HepG2 (cell line): ENCODE measurements around the gene MRPL20. TPM values are rescaled to one million over a fixed set of nuclear protein-coding genes. Genes with fewer than 3 reads are reported as not detected.

Experiments used
- AGO1 ChIP-seq: fragments of 200-400 bp; formaldehyde crosslinking; IDR thresholded peaks from 2 replicates; pipeline ENCODE4 v1.6.1; 2017; ENCODE audit warnings: mild to moderate bottlenecking, low read depth, low read length, moderate library complexity; ENCODE audit not compliant: poor library complexity, severe bottlenecking
- DBP ChIP-seq: sonication (generic); formaldehyde crosslinking; IDR thresholded peaks from 2 replicates; pipeline ENCODE4 v1.4.0; 2020; ENCODE audit warnings: missing genetic modification reagents; ENCODE audit errors: not compliant biosample characterization
- NCOA2 ChIP-seq: sonication (generic); formaldehyde crosslinking; IDR thresholded peaks from 2 replicates; pipeline ENCODE4 v1.8.0; 2022; ENCODE audit warnings: inconsistent platforms
- PAWR ChIP-seq: sonication (generic); formaldehyde crosslinking; IDR thresholded peaks from 2 replicates; pipeline ENCODE4 v1.4.0; 2020; ENCODE audit warnings: missing genetic modification reagents, mild to moderate bottlenecking, borderline replicate concordance
- PHF8 ChIP-seq: sonication (generic); formaldehyde crosslinking; IDR thresholded peaks from 2 replicates; pipeline ENCODE4 v1.5.0; 2020; ENCODE audit warnings: missing genetic modification reagents
- RBFOX2 ChIP-seq: fragments of 200-400 bp; formaldehyde crosslinking; IDR thresholded peaks from 2 replicates; pipeline ENCODE4 v1.6.1; 2017; ENCODE audit warnings: low read depth, mild to moderate bottlenecking, low read length
- RFXAP ChIP-seq: sonication (generic); formaldehyde crosslinking; IDR thresholded peaks from 2 replicates; pipeline ENCODE4 v1.4.0; 2020; ENCODE audit warnings: missing genetic modification reagents, borderline replicate concordance
- SOX13 ChIP-seq, 3 experiments: fragments of 450-650 bp in 1 of 3; sonication (generic) in 1 of 3; formaldehyde crosslinking in 1 of 3; IDR thresholded peaks in 2 of 3; conservative IDR thresholded peaks in 1 of 3; 2 replicates each; pipeline versions ENCODE4 v1.5.0 to v1.6.1; 2016 to 2020; ENCODE audit warnings: antibody characterized with exemption in 1 of 3, mild to moderate bottlenecking in 1 of 3, missing compliant biosample characterization in 1 of 3, missing genetic modification reagents in 1 of 3, moderate library complexity in 1 of 3
- SPEN ChIP-seq: sonication (generic); formaldehyde crosslinking; IDR thresholded peaks from 2 replicates; pipeline ENCODE4 v1.5.1; 2020; ENCODE audit warnings: low read depth, mild to moderate bottlenecking, missing genetic modification reagents
- TARDBP ChIP-seq: sonication (generic); formaldehyde crosslinking; IDR thresholded peaks from 2 replicates; pipeline ENCODE4 v1.8.0; 2022; ENCODE audit warnings: mild to moderate bottlenecking, missing genetic modification reagents
- ZGPAT ChIP-seq: IDR thresholded peaks from 2 replicates; pipeline ENCODE4 v1.6.1; 2016; ENCODE audit warnings: mild to moderate bottlenecking
- ZNF180 ChIP-seq: sonication (generic); formaldehyde crosslinking; IDR thresholded peaks from 2 replicates; pipeline ENCODE4 v1.4.0; 2020; ENCODE audit warnings: low read depth, missing genetic modification reagents, borderline replicate concordance
- ZNF253 ChIP-seq: sonication (generic); formaldehyde crosslinking; IDR thresholded peaks from 2 replicates; pipeline ENCODE4 v1.8.0; 2022; ENCODE audit warnings: mild to moderate bottlenecking, missing genetic modification reagents, borderline replicate concordance
- ZNF354B ChIP-seq: sonication (generic); formaldehyde crosslinking; IDR thresholded peaks from 2 replicates; pipeline ENCODE4 v1.8.0; 2022; ENCODE audit warnings: mild to moderate bottlenecking, missing genetic modification reagents
- ZNF547 ChIP-seq: sonication (generic); formaldehyde crosslinking; IDR thresholded peaks from 2 replicates; pipeline ENCODE4 v1.5.1; 2020; ENCODE audit warnings: mild to moderate bottlenecking, missing genetic modification reagents
- ZNF558 ChIP-seq: sonication (generic); formaldehyde crosslinking; IDR thresholded peaks from 2 replicates; pipeline ENCODE4 v1.9.0; 2022; ENCODE audit warnings: mild to moderate bottlenecking, missing genetic modification reagents, borderline replicate concordance
- polyA plus RNA-seq, 8 experiments: library from polyadenylated mRNA; depleted of rRNA in 3 of 8; stranded (reverse) in 7 of 8; unstranded in 1 of 8; fragments of >200 nt; fragmentation: Illumina TruSeq in 4 of 8; extraction: Trizol in 4 of 8; gene quantifications; 2 replicates each; pipeline versions ENCODE4 v1.2.1 to v1.2.3, GENCODE V29; 2011 to 2016; ENCODE audit warnings: low read depth in 4 of 8, missing spikeins in 1 of 8, mixed read lengths in 1 of 8; ENCODE audit not compliant: insufficient read depth in 1 of 8
- total RNA-seq, 5 experiments: library from RNA; depleted of rRNA; stranded (reverse); fragments of >200 nt; fragmentation: Illumina TruSeq; extraction: Trizol; gene quantifications; 2 replicates each; pipeline ENCODE4 v1.2.3, GENCODE V29; 2016; ENCODE audit warnings: low read depth in 1 of 5
- TF ChIP-seq, protein P1 (sequence below): sonication (generic); formaldehyde crosslinking; IDR thresholded peaks from 2 replicates; pipeline ENCODE4 v1.5.0; 2020; ENCODE audit warnings: missing genetic modification reagents
- TF ChIP-seq, protein P2 (sequence below): sonication (generic); formaldehyde crosslinking; IDR thresholded peaks from 2 replicates; pipeline ENCODE4 v1.4.0; 2020; ENCODE audit warnings: missing genetic modification reagents
- TF ChIP-seq, protein P3 (sequence below): sonication (generic); formaldehyde crosslinking; IDR thresholded peaks from 2 replicates; pipeline ENCODE4 v1.8.0; 2022; ENCODE audit warnings: missing genetic modification reagents, mild to moderate bottlenecking, inconsistent platforms, borderline replicate concordance
- TF ChIP-seq, protein P4 (sequence below): sonication (generic); formaldehyde crosslinking; IDR thresholded peaks from 2 replicates; pipeline ENCODE4 v1.5.0; 2020; ENCODE audit warnings: missing genetic modification reagents, mild to moderate bottlenecking, borderline replicate concordance

Gene MRPL20
- total and polyA plus RNA-seq, 2 of the 13 experiments (the other 11 are each of a cell fraction or from before 2014, with no cell fraction given): 59.2 to 127 TPM

DNA sequence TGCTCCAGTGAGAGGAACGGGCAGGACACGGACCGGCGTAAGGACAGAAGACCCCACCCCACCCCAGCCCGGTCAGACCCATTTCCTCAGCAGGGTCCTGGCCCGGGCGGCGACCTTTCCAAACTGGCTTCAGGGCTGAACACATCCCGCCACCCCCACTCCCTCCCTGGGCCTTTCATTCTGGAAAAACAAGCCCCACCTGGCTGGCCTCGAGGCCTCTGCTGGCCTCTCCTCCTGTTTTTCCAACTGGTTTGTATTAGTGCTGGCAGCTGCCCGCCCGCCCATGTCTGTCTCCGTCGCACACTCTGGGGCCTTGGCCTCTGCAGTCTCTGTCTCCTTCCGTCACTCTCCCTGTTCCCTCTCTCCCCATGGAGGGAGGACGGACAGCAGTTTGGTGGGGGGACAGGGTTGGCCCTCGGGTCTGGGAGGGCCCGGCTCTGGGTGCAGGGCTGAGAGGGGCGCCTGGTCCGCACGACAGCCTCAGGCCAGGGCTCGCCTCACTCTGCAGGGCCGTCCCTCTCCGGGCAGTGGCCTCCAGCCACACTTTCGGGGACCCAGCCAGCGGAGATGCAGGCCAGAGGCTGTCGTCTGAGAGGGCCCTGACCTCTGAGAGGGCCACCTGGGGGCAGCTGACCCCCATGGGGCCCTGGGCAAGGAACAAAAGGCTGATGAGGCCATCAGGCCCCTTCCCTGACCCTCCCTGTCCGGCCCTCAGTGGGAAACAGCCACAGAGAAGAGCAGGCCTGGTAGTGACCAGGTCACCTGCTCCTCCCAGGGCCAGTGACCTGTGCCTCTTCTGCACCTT, 47.2 kb downstream of the MRPL20 start (continued):
- TF ChIP-seq SOX13 (IDR thresholded peaks at IDR 0.05) (peak; percentile 84), SOX13 (CRISPR knock-in tag; conservative IDR thresholded peaks at IDR 0.05 in 1 of 2, IDR thresholded peaks at IDR 0.05 in 1 of 2) (peak in 1 of 2 experiments; percentile 98; a peak in 2 of 4 replicates), ZNF253 (CRISPR knock-in tag) (0 out of 2 replicates have a peak, but pooled peaks have one; percentile 14), ZNF558 (CRISPR knock-in tag) (no peak), SPEN (CRISPR knock-in tag) (peak; percentile 69), PHF8 (CRISPR knock-in tag) (peak; percentile 70), PAWR (CRISPR knock-in tag) (no peak), RFXAP (CRISPR knock-in tag) (0 out of 2 replicates have a peak, but pooled peaks have one; percentile 45), TARDBP (CRISPR knock-in tag) (peak; percentile 70), AGO1 (peak; percentile 84), NCOA2 (CRISPR knock-in tag) (peak; percentile 53), ZNF547 (peak; percentile 49; the same call in 1 of the 2 replicates), ZNF180 (no peak), RBFOX2 (peak; percentile 82), ZGPAT (peak; percentile 77), DBP (CRISPR knock-in tag) (no peak), ZNF354B (CRISPR knock-in tag) (no peak)
- TF ChIP-seq, protein P1, sequence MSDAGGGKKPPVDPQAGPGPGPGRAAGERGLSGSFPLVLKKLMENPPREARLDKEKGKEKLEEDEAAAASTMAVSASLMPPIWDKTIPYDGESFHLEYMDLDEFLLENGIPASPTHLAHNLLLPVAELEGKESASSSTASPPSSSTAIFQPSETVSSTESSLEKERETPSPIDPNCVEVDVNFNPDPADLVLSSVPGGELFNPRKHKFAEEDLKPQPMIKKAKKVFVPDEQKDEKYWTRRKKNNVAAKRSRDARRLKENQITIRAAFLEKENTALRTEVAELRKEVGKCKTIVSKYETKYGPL (CRISPR knock-in tag): no peak
- TF ChIP-seq, protein P2, sequence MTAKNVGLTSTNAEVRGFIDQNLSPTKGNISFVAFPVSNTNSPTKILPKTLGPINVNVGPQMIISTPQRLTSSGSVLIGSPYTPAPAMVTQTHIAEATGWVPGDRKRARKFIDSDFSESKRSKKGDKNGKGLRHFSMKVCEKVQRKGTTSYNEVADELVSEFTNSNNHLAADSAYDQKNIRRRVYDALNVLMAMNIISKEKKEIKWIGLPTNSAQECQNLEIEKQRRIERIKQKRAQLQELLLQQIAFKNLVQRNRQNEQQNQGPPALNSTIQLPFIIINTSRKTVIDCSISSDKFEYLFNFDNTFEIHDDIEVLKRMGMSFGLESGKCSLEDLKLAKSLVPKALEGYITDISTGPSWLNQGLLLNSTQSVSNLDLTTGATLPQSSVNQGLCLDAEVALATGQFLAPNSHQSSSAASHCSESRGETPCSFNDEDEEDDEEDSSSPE: 0 out of 2 replicates have a peak, but pooled peaks have one; percentile 16
- TF ChIP-seq, protein P3, sequence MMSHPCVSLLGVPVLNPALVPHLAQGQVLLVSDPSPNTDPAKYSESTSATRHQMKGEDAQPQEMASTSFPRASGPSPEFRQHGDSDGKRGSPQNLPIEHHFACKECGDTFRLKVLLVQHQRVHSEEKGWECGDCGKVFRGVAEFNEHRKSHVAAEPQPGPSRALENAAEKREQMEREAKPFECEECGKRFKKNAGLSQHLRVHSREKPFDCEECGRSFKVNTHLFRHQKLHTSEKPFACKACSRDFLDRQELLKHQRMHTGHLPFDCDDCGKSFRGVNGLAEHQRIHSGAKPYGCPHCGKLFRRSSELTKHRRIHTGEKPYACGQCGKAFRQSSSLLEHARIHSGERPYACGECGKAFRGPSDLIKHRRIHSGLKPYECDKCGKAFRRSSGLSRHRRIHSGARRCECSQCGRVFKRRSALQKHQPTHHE (CRISPR knock-in tag): 0 out of 2 replicates have a peak, but pooled peaks have one; percentile 27
- TF ChIP-seq, protein P4, sequence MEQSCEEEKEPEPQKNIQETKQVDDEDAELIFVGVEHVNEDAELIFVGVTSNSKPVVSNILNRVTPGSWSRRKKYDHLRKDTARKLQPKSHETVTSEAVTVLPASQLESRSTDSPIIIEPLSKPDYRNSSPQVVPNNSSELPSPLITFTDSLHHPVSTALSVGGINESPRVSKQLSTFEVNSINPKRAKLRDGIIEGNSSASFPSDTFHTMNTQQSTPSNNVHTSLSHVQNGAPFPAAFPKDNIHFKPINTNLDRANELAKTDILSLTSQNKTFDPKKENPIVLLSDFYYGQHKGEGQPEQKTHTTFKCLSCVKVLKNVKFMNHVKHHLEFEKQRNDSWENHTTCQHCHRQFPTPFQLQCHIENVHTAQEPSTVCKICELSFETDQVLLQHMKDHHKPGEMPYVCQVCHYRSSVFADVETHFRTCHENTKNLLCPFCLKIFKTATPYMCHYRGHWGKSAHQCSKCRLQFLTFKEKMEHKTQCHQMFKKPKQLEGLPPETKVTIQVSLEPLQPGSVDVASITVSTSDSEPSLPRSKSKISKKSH (CRISPR knock-in tag): no peak; the same call in 1 of the 2 replicates
